CD4-positive, alpha-beta T cell treated with Interleukin-6 at 100 ng/mL for 8 hours (primary cell): ENCODE results near the gene TMEM198.

Source experiments
- DNase-seq: peaks from one replicate; pipeline ENCODE4 v3.0.0-alpha.2; 2020; ENCODE audit warnings: mixed read lengths, low spot score

Gene TMEM198

GRCh38 chr2:219543596-219544358 is at the start of gene TMEM198, which contains the start of gene CHPF:
TMEM198 (plus strand) TSS chr2:219544028; CDS start chr2:219544728, 700 bp downstream.
CHPF (minus strand) TSS chr2:219543809; CDS start chr2:219543538, 271 bp downstream.
- DNase-seq = peak; percentile 96

GRCh38 chr2:219494952-219495530 is 48.8 kb upstream of the TMEM198 start:
- no peak for DNase-seq

GRCh38 chr2:219495531-219496122 is 48.2 kb upstream of the TMEM198 start:
- peak; percentile 39 for DNase-seq

DNA sequence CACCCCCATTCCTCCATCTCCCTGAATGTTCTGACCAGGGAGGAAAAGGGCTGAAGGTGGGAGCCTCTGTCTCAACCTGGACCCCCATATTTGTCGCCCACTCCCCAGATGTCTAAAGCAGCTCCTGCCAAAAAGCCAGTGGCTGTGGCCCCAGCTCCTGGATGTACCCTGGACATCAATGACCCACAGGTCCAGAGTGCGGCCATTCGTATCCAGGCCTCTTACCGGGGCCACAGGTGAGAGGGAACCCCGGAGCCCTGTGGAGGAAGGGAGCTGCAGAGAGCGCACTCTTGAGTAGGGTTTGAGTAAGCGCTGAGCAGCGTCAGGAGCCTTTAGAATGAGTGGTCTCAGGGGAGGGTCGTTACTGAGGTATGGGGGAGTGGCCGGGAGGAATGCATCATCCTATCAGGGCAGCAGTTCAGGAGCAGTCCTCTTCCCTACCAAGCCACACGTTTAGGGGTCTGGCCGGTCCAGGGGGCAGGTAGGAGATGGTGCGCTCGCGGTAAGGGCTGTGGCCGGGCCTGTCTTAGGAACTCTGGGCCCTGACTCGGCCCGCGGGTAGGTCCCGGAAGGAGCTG is 47.5 kb upstream of the TMEM198 start:
- no peak for DNase-seq

DNA sequence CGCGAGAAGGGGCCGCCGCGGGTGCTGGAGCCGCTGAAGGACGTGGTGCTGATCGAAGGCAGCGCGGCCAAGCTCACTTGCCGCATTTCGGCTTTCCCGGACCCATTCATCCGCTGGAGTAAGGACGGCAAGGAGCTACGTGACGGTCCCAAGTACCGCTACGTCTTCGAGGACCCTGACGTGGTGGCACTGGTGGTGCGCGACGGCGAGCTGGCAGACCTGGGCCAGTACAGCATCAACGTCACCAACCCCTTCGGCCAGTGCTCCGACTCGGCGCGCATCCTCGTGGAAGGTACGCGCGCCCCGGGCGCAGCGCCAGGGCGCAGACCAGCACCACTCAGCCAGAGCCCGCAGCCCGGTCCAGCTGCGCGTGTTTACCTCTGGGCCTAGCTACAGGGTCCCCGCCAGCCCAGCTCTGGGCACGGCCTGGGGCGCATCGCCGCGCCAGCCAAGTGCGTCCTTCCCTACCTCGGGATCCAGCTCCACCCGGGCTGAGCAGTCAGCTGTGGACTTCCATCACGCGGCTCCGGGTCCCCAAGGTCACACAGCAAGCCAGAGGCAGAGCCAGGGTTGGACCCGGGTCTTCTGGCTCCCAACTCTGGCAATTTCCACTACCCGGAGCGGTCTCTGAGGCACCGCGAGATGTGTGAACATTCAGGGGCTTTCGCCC is 46.9 kb upstream of the TMEM198 start:
- no peak for DNase-seq

DNA sequence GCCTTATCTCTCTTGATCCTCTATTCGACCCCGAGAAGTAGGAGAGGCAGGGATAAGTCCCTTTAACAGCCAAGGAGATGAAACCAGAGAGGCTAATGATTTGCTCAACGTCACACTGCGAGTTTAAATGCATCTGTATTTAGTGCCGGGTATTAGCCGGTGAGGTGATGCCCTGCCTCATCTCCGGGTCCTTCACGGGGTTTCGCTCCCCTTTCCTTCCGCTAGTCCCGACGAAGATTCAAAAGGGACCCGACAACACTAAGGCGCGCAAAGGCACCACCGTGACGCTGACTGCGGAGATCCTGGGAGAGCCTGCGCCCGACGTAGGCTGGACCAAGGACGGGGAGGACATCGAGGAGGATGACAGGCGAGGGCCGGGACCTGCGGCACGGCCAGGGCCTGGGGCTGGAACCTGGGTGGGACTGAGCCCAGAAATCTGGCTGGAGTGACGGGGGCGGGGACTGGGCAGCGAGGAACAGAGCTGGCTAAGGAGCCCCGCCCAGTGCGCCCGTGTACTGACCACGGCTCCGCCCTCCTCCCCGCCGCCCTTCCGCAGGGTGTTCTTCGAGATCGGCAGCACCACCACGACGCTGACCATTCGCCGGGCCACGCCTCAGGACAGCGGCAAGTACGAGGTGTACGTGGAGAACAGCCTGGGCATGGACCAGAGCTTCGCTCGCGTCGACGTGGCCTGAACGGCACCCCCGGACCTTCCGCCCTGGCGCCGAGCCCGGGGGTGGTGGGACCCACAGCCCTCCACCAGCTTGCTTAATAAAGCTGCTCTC is 46.1 kb upstream of the TMEM198 start:
- DNase-seq = peak; percentile 20

DNA sequence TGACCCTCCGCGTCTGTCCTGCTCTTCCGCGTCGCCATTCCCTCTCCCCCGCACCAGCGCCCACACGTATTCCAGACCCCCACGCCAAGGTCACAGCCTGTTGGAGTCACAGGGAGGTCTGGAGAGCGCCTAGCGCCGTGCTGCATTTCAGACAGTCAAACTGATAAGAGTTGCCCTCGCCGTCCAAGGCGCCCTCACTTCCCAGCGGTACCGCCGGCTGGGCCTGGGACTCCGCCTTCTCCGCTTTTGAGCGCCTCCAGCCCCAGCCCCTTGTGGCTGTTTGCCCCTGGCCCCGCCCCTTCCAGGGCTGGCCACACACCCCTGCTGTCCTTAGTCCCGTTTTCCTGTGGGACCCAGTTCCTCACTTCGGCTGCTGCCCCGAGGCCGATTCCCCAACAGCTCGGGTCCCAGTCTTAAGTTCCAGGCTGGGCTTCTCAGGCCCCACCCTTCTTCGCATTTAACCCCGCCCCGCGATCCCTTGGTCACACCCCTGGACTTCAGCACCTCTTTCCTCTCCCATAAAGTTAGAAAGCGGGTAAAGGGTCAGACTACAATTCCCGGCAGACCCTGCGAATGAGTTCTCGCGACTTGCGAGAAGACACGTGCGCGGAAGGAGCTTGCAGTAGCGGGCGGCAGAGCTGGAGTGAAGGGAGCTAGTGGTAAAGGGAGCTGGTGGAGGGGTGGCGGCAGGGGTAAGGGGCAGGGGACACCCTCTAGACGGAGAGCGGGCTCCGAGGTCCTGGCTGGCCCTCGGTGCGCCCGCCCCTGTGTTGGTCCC is 45.4 kb upstream of the TMEM198 start, which contains the start of gene GMPPA:
Gene GMPPA, plus strand, starts transcription at position 612 of the 778 bp plus-strand sequence. CDS start 1,085 bp downstream, outside the sequence.
- DNase-seq = peak; percentile 95

DNA sequence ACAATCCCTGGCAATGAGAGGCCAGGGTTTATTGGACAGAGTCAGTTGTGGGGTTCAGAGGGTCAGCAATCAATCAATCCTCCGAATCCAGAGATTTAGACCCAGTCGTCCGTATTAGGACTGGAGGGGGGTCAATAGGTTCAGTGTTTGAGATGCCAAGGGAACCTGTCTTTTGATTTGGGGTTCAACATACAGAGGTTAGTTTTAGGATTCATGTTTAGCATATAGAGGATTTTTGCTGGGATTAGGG is 44.8 kb upstream of the TMEM198 start:
- DNase-seq = no peak

GRCh38 chr2:219499555-219499954 is 44.3 kb upstream of the TMEM198 start:
- DNase-seq = no peak

DNA sequence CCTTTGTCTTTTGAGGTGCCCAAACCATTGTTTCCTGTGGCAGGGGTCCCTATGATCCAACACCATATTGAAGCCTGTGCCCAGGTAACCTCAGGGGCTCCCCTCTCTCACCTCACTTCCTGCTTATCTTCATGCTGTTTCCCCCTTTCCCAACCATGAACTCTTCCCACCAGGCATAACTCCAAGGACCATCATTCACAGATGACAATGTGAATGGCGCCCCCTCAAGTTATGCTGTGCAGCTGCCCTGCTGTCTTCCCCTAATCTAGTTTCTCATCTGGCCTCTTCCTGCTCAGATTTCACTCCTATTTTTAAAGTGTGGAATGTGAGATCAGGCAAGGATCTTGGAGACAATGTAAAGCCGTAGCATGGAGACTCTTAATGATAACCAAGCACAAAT is 43.7 kb upstream of the TMEM198 start:
- DNase-seq = no peak

GRCh38 chr2:219501849-219502248 is 42.0 kb upstream of the TMEM198 start:
- DNase-seq = no peak

DNA sequence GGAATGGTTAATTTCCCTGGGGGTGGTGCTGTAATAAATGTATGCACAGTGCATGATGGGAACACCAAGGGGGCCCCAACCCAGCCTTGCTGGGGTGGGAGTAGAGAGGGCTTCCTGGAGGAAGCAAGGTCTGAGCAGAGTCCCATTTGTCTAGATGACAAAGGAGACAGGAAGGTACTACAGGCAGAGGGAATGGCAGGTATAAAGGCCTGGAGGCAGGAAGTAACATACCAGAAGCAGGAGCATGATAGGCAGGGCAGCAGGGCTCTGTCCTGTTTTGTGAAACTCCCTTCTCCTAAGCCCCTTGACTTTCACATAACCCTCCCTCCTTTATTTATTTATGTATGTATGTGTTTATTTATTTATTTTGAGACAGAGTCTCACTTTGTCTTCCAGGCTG is 41.2 kb upstream of the TMEM198 start:
- no peak for DNase-seq

- DNase-seq = no peak
Observed at GRCh38 chr2:219505585-219505984, 38.2 kb upstream of the TMEM198 start.

DNA sequence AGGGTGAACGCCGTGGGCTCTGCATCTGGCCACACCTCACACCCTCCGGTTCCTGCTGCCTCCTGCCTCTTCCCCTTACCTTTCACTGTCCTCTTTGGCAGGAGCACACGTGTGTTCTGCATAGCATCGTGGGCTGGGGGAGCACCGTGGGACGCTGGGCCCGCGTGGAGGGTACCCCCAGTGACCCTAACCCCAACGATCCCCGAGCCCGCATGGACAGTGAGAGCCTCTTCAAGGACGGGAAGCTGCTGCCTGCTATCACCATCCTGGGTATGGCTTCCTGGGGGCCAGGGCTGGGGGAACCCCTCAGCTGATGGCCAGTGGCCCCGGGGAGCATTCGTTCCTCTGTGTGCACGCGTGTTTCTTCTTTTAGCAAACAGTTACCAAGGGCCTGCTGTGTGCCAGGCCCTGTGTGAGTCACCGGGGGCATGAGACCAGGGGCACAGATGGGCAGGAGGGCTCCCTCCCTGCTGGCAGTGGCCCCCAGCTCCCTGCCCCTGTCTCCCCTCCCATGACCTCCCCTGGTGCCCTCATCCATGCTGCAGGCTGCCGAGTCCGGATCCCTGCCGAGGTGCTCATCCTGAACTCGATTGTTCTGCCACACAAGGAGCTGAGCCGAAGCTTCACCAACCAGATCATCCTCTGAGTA is 37.6 kb upstream of the TMEM198 start:
- DNase-seq = no peak

DNA sequence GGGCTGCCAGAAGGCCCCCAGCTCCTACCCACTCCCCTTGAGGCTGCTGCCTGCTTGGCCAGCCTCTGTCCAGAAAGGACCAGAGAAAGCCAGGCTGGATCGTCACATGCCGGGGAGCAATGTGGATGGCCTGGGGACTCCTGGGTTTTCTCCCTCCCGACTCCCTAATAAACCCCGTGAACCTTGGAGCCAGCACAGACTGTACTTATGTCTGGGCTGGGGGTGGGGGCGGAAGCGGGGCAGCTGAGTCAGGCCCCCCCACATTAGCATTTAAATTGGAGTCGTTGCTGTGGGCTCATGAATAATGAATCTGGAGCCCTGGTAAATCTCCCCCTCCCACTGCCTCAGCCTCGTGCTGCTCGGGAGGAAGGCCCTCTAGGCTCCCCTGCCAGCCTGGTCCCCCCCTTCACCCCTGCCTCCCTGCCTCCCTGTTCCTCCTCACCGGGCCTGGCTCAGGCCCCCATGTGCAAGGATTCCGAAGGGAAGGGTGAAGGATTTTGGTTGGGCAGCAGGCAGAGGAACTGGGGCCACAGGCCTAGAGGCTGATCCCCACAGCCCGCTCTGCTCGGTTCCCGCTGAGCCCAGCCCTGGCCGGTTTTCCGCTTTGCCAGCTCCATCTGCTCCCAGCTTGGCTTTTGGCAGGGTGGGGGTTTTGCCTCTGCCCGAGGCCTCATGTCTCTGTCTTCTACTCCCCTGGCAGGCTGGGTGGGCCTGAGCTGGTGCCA is 36.9 kb upstream of the TMEM198 start:
- DNase-seq = no peak

DNA sequence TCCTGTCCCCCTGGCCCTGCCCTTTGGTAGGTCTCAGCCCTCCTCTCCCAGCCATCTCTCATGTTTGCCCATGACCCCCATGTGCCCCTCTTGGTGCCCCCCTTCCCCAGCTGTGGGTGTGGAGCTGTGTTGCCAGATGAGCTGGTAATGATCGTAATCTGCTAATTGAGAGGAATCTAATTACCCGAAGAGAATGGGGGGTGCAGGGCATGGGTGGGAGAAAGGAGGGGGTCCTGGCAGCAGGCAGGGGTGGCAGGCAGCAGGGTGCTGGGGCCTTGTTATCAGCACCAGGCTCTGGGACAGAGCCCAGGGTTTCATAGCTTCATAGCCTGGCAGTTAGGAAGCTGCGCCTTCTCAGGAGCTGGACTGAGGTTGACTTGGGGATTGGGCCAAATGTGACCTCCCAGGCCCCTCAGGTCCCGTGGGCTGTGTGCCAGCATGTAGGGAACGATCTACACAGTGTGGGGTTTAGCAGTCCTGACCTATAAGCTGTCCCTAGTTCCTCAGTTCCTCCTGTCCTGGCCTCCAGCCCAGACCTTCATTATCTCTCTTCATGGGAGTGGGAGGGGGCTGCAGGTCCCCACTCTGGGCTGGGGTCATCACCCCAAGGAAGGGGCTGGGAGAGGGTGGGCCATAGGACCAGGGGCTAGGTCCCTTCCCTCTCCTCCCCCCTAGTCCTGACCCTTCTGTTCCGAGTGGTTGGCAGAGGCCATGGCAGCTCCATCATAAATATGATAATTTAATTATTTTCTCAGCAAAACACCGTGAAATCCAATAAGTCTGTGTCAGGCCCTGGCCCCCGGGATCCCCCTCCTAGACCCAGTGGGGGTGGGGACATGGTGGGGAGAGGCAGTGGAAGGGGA is 36.0 kb upstream of the TMEM198 start:
- DNase-seq = no peak

- DNase-seq = no peak
Observed at GRCh38 chr2:219508444-219508734, 35.4 kb upstream of the TMEM198 start.

GRCh38 chr2:219508971-219509779 is 34.7 kb upstream of the TMEM198 start:
- DNase-seq = no peak
